Keratinocyte (primary cell): ENCODE data around the gene BAZ1B. TPM values are rescaled to one million over a fixed set of nuclear protein-coding genes. Genes with fewer than 3 reads are reported as not detected.

Experiments used
- DNase-seq: peaks from one replicate; pipeline ENCODE4 v3.0.0-alpha.2; 2011; ENCODE audit warnings: low read depth, missing footprints, low spot score
- FAIRE-seq: peaks from 2 replicates; lab custom pipeline; 2011; peaks lifted over from hg19 to GRCh38; lab: Jason Lieb, UNC
- H2AFZ ChIP-seq: 2 replicates; pipeline ENCODE4 v1.6.0; 2012; ENCODE audit warnings: low read length, control low read depth, inconsistent platforms; ENCODE audit not compliant: control insufficient read depth
- H3K27ac ChIP-seq: 2 replicates; pipeline ENCODE4 v1.5.1; 2011; ENCODE audit warnings: low read length; ENCODE audit not compliant: control insufficient read depth, insufficient read depth
- H3K27me3 ChIP-seq: 3 replicates; pipeline ENCODE4 v1.6.0; 2011; ENCODE audit warnings: low read length; ENCODE audit not compliant: control insufficient read depth, insufficient read depth; ENCODE audit errors: extremely low read depth
- H3K36me3 ChIP-seq, 2 experiments: 2 replicates in 1 of 2; 3 replicates in 1 of 2; pipeline ENCODE4 v1.5.1; 2011; ENCODE audit warnings: low read length in 2 of 2, mild to moderate bottlenecking in 1 of 2; ENCODE audit not compliant: control insufficient read depth in 2 of 2, insufficient read depth in 2 of 2; ENCODE audit errors: extremely low read depth in 1 of 2
- H3K4me1 ChIP-seq: 3 replicates; pipeline ENCODE4 v1.5.1; 2011; ENCODE audit warnings: low read length; ENCODE audit not compliant: control insufficient read depth, insufficient read depth; ENCODE audit errors: extremely low read depth
- H3K4me2 ChIP-seq: 3 replicates; pipeline ENCODE4 v1.6.0; 2011; ENCODE audit warnings: low read depth, low read length; ENCODE audit not compliant: control insufficient read depth, insufficient read depth; ENCODE audit errors: extremely low read depth
- H3K4me3 ChIP-seq, 3 experiments: fragments of 200-600 bp in 1 of 3; sonication (generic) in 1 of 3; 2 replicates in 2 of 3; 3 replicates in 1 of 3; pipeline ENCODE4 v1.5.1; 2011 to 2016; ENCODE audit warnings: low read length in 3 of 3, mild to moderate bottlenecking in 3 of 3, control low read depth in 2 of 3, inconsistent platforms in 1 of 3, low read depth in 1 of 3, mixed read lengths in 1 of 3, mixed run types in 1 of 3, moderate library complexity in 1 of 3; ENCODE audit not compliant: control insufficient read depth in 2 of 3, insufficient read depth in 2 of 3; ENCODE audit errors: extremely low read depth in 1 of 3
- H3K79me2 ChIP-seq: 2 replicates; pipeline ENCODE4 v1.6.0; 2012; ENCODE audit warnings: low read length; ENCODE audit not compliant: control insufficient read depth, insufficient read depth
- H3K9ac ChIP-seq: 3 replicates; pipeline ENCODE4 v1.6.0; 2011; ENCODE audit warnings: low read length; ENCODE audit not compliant: control insufficient read depth, insufficient read depth; ENCODE audit errors: extremely low read depth
- H3K9me1 ChIP-seq: 3 replicates; pipeline ENCODE4 v1.6.0; 2011; ENCODE audit warnings: low read length; ENCODE audit not compliant: control insufficient read depth, insufficient read depth; ENCODE audit errors: extremely low read depth
- H3K9me3 ChIP-seq: 2 replicates; pipeline ENCODE4 v1.5.1; 2012; ENCODE audit warnings: low read depth, low read length; ENCODE audit not compliant: control insufficient read depth
- H4K20me1 ChIP-seq: 3 replicates; pipeline ENCODE4 v1.6.0; 2011; ENCODE audit warnings: low read length; ENCODE audit not compliant: control insufficient read depth, insufficient read depth; ENCODE audit errors: extremely low read depth
- CTCF ChIP-seq, 3 experiments: IDR thresholded peaks in 1 of 3; conservative IDR thresholded peaks in 1 of 3; optimal IDR thresholded peaks in 1 of 3; 2 replicates in 2 of 3; 3 replicates in 1 of 3; pipeline versions ENCODE3 to v1.5.1; 2011; ENCODE audit warnings: low read length in 3 of 3, mild to moderate bottlenecking in 3 of 3, moderate library complexity in 2 of 3, control low read depth in 1 of 3, inconsistent platforms in 1 of 3; ENCODE audit not compliant: insufficient read depth in 2 of 3; ENCODE audit errors: extremely low read depth in 1 of 3
- EZH2 ChIP-seq: IDR thresholded peaks from one replicate; pipeline ENCODE4 v1.6.1; 2012; ENCODE audit warnings: inconsistent platforms, mild to moderate bottlenecking, low read length, moderate library complexity
- dilution Hi-C: fragments of 300-500 bp; cut with MboI; formaldehyde crosslinking; loops from one replicate; pipeline ENCODE4 v1.7.0; 2020; ENCODE audit warnings: low sequenced_read_pairs; ENCODE audit not compliant: extremely low pct_ligation_motif_present
- polyA plus RNA-seq, 5 experiments: library from polyadenylated mRNA; depleted of rRNA in 3 of 5; stranded (reverse) in 3 of 5; stranded (forward) in 1 of 5; unstranded in 1 of 5; fragments of >200 nt; gene quantifications; 1 replicate in 1 of 5; 2 replicates in 3 of 5; 3 replicates in 1 of 5; pipeline versions ENCODE4 v1.2.1 to v1.2.3, GENCODE V29; 2011 to 2012; ENCODE audit warnings: missing spikeins in 2 of 5, low read depth in 1 of 5, low replicate concordance in 1 of 5

BAZ1B gene
- polyA plus RNA-seq, 1 donor (not counting 4 experiments of a cell fraction or from before 2014, with no cell fraction given), result 24.3 TPM

GRCh38 chr7:73446682-73447081 is 75.4 kb downstream of the BAZ1B start:
- H3K9me3 ChIP-seq, result no peaks in the 10 kb centered on the region
- H3K79me2 ChIP-seq, result peaks cover 4% of the 10 kb centered on the region
- no peak for DNase-seq
- TF ChIP-seq CTCF (optimal IDR thresholded peaks at IDR 0.05 in 1 of 3, IDR thresholded peaks at IDR 0.05 in 1 of 3, conservative IDR thresholded peaks at IDR 0.05 in 1 of 3; ENCODE audit: extremely low read depth in 1 of 3, insufficient read depth in 2 of 3, low read length in 3 of 3) (no peak), EZH2 (no peak)
- no peak overlapping the region for H3K4me2 ChIP-seq
- no peak overlapping the region for H3K9ac ChIP-seq
- no peaks in the 10 kb centered on the region for H3K27me3 ChIP-seq
- H3K4me3 ChIP-seq, result no peak overlapping the region
- H3K27ac ChIP-seq, result no peak overlapping the region
- no peak overlapping the region for H2AFZ ChIP-seq
- peaks cover 51 to 56% of the 10 kb centered on the region in 2 experiments for H3K36me3 ChIP-seq
- FAIRE-seq, result no peak
- dilution Hi-C loops, result no loop called here
- no peaks in the 10 kb centered on the region for H4K20me1 ChIP-seq
- no peaks in the 10 kb centered on the region for H3K9me1 ChIP-seq
- H3K4me1 ChIP-seq, result no peaks in the 10 kb centered on the region

- FAIRE-seq, result no peak
- H3K36me3 ChIP-seq, result peaks cover 38 to 40% of the 10 kb centered on the region in 2 experiments
Measured at GRCh38 chr7:73443548-73444255, 78.4 kb downstream of the BAZ1B start.

More at GRCh38 chr7:73443548-73444255, 78.4 kb downstream of the BAZ1B start:
- Histone ChIP-seq H3K4me2 (no peak overlapping the region), H2AFZ (no peak overlapping the region), H3K4me1 (no peaks in the 10 kb centered on the region), H3K9ac (no peak overlapping the region), H3K27me3 (no peaks in the 10 kb centered on the region), H4K20me1 (no peaks in the 10 kb centered on the region), H3K27ac (no peak overlapping the region), H3K4me3 (no peak overlapping the region), H3K9me1 (no peaks in the 10 kb centered on the region), H3K9me3 (no peaks in the 10 kb centered on the region), H3K79me2 (peaks cover 2% of the 10 kb centered on the region)
- DNase-seq, result no peak
- dilution Hi-C loops, result no loop called here
- TF ChIP-seq CTCF (optimal IDR thresholded peaks at IDR 0.05 in 1 of 3, IDR thresholded peaks at IDR 0.05 in 1 of 3, conservative IDR thresholded peaks at IDR 0.05 in 1 of 3; ENCODE audit: extremely low read depth in 1 of 3, insufficient read depth in 2 of 3, low read length in 3 of 3), result no peak
- TF ChIP-seq EZH2, result no peak
